Measurements from ENCODE around the gene RBP7.
"Not testable (repeated sequence)": the region's sequence is repeated elsewhere in the genome, so short reads cannot be mapped to it uniquely, and the experiment has no call there.

The RBP7 gene

GRCh38 chr1:9996624-9997582 lies at the start of gene RBP7:
Gene RBP7 (plus strand): TSS chr1:9997228. CDS start chr1:9997259, 31 bp downstream.
- no peak for DNase-seq (ENCODE audit: low read depth in 2 of 2)

GRCh38 chr1:9957726-9958125 lies 39.3 kb upstream of the RBP7 start:
- DNase-seq (ENCODE audit: low read depth in 2 of 2): no peak

- DNase-seq (ENCODE audit: low read depth in 2 of 2): no peak
Observed at GRCh38 chr1:9960011-9960410, 37.0 kb upstream of the RBP7 start.

- DNase-seq (ENCODE audit: low read depth in 2 of 2): no peak
Observed at GRCh38 chr1:9960706-9961562, 36.1 kb upstream of the RBP7 start.

GRCh38 chr1:9984253-9984652 lies 12.8 kb upstream of the RBP7 start:
- no peak for DNase-seq (ENCODE audit: low read depth in 2 of 2)

GRCh38 chr1:9985001-9985400 lies 12.0 kb upstream of the RBP7 start:
- no peak for DNase-seq (ENCODE audit: low read depth in 2 of 2)

GRCh38 chr1:9989773-9990172 lies 7.3 kb upstream of the RBP7 start:
- no peak for DNase-seq (ENCODE audit: low read depth in 2 of 2)

GRCh38 chr1:9990944-9991343 lies 6.1 kb upstream of the RBP7 start:
- DNase-seq (ENCODE audit: low read depth in 2 of 2): no peak

GRCh38 chr1:9992910-9993309 lies 4.1 kb upstream of the RBP7 start:
- DNase-seq (ENCODE audit: low read depth in 2 of 2): no peak

GRCh38 chr1:9993561-9994075 lies 3.4 kb upstream of the RBP7 start:
- no peak for DNase-seq (ENCODE audit: low read depth in 2 of 2)

- no peak for DNase-seq (ENCODE audit: low read depth in 2 of 2)
Observed at GRCh38 chr1:10001016-10001665, 4.1 kb downstream of the RBP7 start.

GRCh38 chr1:10005248-10005647 lies 8.2 kb downstream of the RBP7 start:
- not testable (repeated sequence) for DNase-seq (ENCODE audit: low read depth in 2 of 2)

GRCh38 chr1:10007169-10007568 lies 10.1 kb downstream of the RBP7 start:
- DNase-seq (ENCODE audit: low read depth in 2 of 2): no peak

- no peak for DNase-seq (ENCODE audit: low read depth in 2 of 2)
Observed at GRCh38 chr1:10014016-10014415, 17.0 kb downstream of the RBP7 start.

- no peak for DNase-seq (ENCODE audit: low read depth in 2 of 2)
Observed at GRCh38 chr1:10019561-10019960, 22.5 kb downstream of the RBP7 start.

GRCh38 chr1:10020086-10020485 lies 23.1 kb downstream of the RBP7 start:
- no peak for DNase-seq (ENCODE audit: low read depth in 2 of 2)

GRCh38 chr1:10020678-10021077 lies 23.6 kb downstream of the RBP7 start:
- not testable (repeated sequence) for DNase-seq (ENCODE audit: low read depth in 2 of 2)

GRCh38 chr1:10021992-10022391 lies 25.0 kb downstream of the RBP7 start:
- not testable (repeated sequence) for DNase-seq (ENCODE audit: low read depth in 2 of 2)

- DNase-seq (ENCODE audit: low read depth in 2 of 2): no peak
Observed at GRCh38 chr1:10022656-10023055, 25.6 kb downstream of the RBP7 start.

GRCh38 chr1:10025354-10025753 lies 28.3 kb downstream of the RBP7 start:
- no peak for DNase-seq (ENCODE audit: low read depth in 2 of 2)

GRCh38 chr1:10027027-10027426 lies 30.0 kb downstream of the RBP7 start:
- no peak for DNase-seq (ENCODE audit: low read depth in 2 of 2)
